NCI-H2081 (cell line): Measurements from ENCODE around the gene SBK3.
"Not testable (repeated sequence)": the region's sequence is repeated elsewhere in the genome, so short reads cannot be mapped to it uniquely, and the experiment has no call there.

Experiments
- DNase-seq, 2 experiments: peaks; one replicate each; lab custom pipeline; 2025; lab: John Stamatoyannopoulos, UW

The SBK3 gene, protein sequence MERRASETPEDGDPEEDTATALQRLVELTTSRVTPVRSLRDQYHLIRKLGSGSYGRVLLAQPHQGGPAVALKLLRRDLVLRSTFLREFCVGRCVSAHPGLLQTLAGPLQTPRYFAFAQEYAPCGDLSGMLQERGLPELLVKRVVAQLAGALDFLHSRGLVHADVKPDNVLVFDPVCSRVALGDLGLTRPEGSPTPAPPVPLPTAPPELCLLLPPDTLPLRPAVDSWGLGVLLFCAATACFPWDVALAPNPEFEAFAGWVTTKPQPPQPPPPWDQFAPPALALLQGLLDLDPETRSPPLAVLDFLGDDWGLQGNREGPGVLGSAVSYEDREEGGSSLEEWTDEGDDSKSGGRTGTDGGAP

DNA sequence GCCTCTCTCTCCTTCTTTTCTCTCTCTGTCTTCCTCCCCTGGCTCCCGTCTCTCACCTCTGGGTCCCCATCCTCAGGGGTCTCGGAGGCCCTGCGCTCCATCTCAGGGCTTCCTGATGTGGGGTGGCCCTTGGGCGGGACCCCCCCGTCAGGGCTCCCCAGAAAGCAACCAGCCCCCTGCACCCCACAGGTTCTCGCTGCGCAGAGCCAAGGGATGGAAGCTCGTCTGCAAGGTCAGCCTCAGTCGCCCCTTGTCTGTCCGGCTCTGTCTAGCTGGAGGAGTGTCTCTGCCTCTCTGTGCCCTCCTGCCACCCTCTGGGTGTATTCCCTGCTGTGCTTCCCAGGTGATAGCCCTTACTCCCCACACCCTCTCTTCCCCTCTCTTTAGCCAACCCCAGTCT, at the start of gene SBK3:
TSS of gene SBK3 (minus strand) at position 101 of the 400 bp plus-strand sequence. CDS start at position 101, 0 bp downstream.
- no peak for DNase-seq

DNA sequence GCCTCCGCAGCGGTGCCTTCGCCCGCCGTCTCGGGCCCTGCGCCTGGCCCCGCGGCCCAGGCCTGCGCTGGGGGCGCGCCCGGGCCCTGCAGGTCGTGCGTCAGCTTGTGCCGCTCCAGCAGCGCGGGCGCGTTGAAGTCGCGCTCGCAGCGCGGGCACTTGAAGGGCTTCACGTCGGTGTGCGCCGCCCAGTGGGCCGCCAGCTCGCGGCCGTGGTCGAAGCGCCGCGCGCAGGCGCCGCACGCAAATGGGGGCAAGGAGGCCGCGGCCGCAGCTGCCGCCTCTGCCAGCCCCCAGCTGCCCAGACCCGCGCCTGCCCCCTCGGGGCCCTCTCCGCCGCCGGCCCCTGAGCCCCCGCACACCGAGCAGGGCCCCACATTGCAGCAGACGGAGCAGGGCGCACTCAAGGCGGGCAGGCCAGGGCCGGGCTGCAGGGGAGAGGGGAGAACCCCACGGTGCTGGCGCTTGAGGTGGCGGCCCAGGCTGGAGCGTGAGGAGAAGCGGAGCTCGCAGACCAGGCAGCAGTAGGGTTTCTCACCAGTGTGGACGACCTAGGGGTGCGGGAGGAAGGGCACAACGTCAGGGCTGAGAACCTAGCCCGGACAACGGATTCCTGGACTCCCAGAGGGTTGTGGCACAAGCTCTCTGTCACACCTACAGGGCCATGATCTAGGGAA, 47.9 kb upstream of the SBK3 start:
- DNase-seq = no peak

DNA sequence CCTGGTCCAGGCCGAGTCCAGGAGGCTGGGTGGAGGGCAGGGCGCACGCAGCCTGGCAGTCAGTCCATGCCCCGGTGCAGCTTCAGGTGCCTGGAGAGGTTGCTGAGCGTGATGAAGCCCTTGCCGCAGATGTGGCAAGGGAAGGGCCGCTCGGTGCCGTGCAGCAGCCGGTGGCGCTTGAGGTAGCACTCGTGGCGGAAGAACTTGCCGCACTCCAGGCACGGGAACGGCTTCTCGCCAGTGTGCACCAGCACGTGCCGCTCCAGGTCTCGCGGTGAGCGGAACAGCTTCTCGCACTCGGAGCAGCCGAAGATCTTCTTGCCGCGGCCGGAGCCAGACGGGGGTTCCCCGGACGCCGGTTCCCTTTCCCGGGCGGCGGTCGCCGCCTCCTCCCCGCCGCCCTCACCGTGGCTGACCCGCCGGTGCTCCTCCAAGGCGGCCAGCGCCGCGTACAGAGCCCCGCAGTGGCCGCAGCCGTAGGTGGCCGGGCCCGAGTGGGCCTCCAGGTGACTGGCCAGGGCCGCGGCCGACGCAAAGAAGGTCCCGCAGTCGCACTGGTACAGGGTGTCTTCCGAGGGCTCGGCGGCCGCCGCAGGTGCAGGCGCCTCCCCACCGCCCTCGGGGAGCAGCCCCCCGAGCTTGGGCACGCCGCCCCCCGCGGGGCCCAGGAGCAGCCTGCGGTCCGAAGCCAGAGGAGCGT, 47.2 kb upstream of the SBK3 start:
- DNase-seq = no peak

DNA sequence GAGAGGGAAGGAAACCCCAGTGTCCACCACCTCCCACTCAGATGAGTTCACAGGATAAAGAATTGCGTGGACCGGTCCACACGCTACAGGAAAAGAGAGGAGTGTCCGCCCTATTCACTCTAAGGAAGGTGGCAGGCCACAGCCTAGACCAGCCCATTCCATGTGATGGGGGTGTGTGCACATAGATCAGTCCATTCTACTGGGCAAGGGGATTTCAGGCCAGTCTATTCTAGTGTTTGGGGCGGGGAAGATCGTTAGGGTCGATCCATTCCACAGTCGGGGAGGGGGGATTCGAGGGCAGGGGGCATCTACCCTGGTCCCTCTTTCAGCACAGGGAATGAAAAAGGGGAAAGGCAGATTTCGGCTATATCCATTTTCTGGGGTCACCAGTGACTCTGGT, 46.2 kb upstream of the SBK3 start:
- no peak for DNase-seq

DNA sequence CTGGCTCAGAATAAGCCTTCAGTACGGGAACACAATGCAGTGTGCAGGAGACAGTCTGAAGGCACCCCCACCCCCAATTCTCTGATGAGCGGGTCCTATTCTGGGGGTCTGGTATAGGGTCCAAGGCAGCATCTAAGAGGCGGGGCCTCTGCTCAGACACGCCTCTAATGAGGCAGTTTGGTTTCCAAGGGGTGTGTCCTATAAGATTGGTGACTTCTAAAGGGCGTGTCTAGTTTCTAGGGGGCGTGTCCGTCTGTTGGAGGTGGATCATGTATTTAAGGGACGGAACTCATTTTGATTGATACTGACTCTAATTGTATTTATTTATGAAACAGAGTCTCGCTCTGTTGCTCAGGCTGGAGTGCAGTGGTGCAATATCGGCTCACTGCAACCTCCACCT, 45.3 kb upstream of the SBK3 start:
- DNase-seq = peak in 1 of 2 experiments; percentile 2

DNA sequence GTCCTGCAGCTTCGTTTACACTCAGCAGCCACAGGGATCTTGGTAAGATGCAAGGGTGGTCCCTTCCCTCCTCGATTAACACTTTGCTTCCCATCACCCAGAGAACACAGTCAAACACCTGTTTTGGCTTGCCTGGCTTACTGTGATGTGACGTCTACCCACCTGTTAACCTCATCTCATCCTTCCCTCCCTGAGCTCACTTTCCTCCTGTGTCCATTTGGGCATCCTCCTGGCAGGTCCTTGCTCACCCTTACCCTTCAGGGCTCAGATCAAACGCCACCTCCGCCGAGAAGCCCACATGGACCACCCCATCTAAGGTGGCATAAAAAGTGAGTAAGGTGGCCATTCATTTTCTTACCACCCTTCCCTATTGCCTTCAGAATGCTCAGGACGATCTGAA, 44.8 kb upstream of the SBK3 start:
- no peak for DNase-seq

DNA sequence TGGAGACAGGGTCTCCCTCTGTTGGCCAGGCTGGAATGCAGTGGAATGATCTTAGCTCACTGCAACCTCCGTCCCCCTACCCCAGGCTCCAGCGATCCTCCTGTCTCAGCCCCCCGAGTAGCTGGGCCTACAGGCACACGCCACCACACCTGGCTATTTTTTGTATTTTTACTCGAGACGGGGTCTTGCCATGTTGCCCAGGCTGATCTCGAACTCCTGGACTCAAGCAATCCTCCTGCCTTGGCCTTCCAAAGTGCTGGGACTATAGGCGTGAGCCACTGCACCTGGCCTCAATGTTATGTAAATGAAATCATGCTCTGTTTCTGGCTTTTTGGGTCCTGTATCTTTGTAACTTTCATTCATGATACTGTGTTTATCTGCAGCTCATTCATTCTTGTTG, 43.4 kb upstream of the SBK3 start:
- DNase-seq = no peak

DNA sequence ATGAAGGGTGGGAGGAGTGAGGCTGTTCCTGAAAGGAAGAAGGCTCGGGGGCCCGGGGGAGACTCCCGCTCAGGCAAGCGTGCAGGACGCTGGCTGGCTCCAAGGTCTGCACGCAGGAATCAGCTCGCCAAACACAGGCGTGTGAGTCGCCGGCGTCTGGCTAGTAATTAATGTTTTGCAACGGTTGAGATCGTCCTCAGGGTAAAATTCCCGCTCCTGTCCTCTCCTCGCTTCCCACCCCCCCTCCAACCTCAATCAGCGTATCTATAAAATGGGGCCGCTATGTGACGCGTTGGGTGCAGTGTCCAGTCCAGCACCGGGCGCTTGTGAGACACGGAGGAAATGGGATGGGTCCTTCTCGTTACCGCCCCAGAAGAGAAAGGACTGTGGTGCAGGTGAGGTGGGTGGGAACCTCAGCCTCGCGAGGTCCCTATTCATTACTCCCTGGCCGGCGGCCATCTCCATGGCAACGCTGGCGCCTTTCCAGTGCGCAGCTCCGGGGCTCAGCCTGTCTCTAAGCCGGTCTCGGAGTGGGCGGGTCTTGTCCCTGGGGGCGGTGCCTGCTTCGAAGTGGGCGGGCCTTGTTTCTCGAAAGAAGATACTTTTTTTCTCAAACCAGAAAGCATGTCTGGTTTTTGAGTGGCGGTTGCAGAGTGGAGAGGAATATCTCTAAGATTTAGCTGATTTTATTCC, 41.8 kb upstream of the SBK3 start:
- peak; percentile 97 to 98 for DNase-seq

DNA sequence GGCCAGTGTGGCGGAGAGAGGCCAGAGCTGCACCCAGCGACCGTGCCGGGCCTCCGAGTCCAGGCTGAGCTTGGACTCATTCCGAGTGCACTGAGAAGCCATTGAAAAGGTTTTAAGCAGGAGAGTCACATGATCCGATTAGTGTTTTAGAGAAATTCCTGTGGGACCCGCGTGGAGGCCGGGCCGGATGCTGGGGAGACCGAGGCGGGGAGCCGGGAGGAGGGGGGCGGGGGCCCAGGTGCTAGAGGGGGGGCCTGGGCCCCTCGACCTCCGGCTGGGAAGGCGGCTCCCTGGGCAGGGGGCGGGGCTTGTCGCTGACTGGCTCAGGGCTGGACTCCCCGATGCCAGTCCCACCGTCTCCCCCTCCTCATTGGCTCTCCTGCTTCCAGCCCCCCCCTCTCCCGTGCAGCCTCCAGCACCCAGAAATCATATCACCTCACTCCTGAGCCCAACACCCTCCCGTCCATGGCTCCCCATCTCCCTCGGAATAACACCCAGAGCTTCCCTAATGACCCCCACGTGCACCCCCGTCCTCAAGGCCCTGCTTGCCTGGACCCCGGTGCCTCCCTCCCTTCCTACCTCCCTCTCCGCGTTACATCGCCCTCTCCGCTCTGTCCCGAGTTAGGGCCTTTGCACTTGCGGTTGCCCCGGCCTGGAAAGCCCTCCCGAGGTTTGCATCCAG, 40.5 kb upstream of the SBK3 start:
- DNase-seq = peak; percentile 75 to 77

DNA sequence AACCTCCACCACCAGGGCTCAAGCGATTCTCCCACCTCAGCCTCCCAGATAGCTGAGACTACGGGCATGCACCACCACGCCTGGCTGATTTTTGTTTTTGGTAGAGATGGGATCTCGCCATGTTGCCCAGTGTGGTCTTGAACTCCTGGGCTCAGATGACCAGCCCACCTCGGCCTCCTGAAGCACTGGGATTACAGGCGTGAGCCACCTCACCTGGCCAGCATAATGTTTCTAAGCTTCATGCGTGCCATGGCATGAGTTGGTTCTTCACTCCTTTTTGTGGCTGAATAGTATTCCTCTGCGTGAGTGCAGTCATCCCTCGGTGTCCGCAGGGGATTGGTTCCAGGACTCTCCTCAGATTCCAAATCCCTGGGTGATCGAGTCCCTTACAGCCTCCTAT, 39.5 kb upstream of the SBK3 start:
- DNase-seq = no peak

DNA sequence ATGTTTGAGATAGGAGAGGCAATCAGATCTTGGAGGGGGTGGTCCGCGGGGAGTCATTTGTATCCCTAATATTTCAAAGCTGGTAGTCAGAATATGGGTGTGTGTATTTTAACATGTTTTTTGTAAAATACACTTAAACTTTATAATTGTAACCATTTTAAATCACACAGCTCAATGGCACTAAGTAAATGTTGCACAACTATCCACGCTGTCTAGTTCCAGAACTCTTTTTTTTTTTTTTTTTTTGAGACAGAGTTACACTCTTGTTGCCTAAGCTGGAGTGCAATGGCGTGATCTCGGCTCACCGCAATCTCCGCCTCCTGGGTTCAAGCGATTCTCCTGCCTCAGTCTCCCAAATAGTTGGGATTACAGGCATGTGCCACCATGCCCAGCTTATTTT, 38.6 kb upstream of the SBK3 start:
- not testable (repeated sequence) for DNase-seq

DNA sequence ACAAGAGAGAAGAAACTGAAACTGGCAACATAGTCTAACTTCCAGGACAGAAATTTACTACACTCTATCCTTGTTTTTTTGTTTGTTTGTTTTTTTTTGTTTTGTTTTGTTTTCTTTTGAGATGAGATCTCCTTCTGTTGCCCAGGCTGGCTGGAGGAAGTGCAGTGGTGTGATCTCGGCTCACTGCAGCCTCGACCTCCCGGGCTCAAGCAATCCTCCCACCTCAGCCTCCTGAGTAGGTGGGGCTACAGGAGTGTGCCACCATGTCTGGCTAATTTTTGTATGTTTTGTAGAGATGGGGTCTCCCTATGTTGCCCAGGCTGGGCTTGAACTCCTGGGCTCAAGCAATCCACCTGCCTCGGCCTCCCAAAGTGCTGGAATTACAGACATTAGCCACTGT, 36.9 kb upstream of the SBK3 start:
- DNase-seq = not testable (repeated sequence)

DNA sequence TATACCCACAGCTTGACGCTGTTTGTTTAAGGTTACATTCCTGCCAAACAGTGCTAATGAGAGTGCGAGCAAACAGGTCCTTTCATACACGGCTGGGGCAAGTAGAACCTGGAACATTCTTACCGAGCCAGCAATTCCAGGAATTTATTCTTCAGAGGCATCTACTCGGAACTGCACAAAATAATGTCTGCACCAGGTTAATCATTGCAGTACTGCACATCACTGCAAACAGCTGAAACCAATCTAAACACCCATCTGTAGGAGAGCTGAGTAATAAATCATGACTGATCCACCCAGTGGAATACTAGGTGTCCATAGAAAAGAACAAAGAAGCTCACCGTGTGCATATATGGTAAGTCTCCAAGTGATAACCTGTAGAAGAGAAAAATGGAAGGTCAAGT, 36.5 kb upstream of the SBK3 start:
- DNase-seq = peak in 1 of 2 experiments; percentile 56

DNA sequence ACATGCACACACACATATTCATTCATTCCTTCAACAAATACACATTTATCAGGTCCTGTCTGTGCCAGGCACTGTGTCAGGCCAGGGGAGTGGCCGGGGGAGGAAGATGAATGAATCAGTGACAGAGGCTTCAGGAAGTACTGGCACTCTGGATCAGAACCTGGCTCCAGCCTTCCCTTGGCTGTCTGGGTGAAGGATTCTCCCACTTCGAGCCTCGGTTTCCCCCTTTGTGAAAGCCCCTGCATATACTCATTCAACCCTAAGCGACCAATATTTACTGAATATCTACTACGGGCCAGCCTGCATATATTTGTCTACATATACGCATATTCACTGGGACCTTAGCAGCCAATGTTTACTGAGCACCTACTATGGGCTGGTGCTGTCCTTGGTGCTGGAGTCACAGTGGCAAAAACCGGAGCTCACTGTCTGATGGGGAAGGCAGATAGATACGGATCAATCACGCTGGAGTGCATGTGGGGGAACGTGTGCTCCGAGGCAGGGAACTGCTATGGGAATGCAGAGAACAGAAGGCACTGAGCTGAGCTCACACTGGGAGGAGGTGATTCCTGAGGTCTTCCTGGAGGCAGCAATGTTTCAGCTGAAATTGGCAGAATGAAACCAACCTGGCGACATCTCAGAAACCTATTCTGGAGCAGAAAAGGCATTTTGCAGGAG, 35.9 kb upstream of the SBK3 start:
- DNase-seq = no peak

DNA sequence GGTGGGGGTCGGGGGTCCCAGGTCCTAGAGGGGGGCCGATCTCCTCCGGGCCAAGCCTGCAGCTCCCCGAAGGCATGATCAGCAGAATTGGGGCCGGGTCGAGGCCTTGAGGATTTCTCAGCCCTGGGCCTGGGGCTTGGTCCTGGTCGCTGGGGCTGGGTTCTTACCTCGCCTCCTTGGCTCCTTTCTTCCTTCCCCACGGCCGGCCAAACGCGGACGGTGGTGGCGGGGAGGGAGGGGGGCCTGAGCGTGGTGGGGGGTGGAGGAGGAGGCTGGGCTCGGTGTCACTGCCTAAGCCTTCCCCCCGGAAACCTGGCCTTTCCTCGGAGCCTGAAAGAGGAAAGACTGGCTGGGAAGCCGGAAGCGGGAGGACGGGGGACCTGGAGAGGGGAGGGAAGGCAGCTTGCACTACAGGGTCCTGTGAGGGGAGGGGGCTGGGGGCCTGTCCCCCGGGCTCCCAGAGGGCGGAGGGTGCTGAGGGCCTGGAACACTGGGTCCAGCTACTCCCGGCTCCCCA, 35.3 kb upstream of the SBK3 start, which contains the start of gene ZNF579:
TSS of gene ZNF579 (minus strand) at position 221 of the 517 bp plus-strand sequence. CDS start 1,209 bp downstream, outside the sequence.
- DNase-seq = peak; percentile 89 to 90

DNA sequence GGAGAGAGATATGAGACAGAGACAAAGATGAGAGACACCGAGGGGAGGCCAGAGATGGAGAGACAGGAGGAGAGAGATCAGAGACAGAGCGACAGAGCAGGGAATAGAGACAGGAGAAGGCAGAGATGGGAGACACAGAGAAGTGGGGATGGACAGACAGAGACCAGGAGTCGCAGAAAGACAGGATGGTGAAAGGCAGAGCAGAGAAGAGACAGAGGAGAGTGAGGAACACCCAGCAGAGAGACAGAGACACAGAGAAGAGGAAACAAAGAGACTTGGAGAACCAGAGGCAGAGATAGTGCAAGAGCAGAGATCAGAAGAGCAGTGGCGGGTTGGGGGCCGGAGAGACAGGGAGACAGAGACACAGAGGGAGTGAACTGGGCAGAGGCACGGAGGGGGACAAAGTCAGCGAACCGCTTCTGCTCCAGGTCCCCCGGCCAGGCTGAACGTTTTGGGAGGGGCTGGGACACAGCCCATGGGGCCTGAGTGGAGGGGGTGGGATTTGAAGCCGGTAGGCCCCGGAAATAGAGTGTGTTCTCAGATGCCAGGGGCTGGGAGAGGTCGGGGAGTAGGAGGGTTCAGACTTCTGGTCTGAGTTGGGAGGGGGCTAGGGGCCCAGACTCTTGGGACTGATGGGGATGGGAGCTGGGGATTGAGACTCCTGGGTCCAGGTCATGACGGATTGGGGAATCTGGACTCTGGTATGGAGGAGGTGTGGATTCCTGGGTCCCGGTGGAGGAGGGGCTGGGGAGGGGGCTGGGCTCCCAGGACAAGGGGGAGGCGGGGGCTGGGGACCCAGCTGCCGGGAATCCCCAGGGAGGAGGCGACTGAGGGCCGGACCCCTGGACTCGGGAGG, 34.7 kb upstream of the SBK3 start:
- peak in 1 of 2 experiments; percentile 36 for DNase-seq

DNA sequence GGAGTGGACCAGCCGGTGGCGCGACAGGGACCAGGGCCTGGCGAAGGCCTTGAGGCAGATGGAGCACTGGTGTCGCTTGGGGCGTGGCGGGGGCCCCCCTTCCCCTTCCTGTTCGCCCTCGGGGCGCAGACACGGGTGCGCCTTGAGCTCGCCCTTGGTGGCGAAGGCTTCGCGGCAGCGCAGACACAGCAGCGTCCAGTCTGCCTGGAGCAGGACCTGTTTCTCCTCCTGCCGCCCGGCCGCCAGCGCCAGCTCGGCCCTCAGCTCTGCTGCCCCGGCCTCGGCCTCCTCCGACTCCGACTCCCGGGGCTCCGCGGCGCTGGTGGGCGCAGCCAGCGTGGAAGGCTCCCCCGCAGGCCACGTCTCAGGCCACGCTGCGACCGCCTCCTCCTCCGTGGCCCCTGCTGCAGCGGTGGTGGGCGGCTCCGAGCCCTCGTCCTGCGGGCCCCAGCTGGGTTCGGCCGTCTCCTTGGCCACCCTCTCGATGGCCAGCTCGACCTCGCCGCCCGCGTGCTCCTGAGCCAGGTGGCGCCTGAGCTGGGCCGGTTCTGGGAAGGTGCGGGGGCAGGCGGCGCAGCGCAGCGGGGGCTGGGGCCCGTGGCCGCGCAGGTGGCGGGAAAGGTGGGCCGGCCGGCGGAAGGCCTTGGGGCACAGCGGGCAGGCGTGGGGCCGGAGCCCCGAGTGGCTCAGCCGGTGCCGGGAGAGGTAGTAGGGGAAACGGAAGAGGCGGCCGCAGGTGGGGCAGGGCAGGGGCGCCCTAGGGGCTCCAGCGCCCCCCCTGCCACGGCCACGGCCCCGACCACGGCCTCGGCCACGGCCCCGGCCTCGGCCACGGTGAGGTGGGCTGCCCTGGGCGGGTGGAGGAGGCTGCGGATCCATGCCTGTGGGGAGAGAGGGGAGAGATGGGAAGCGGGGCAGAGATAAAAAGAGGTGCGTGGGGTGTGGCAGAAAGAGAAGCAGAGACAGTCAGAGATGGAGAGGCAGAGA, 33.7 kb upstream of the SBK3 start:
- no peak for DNase-seq

DNA sequence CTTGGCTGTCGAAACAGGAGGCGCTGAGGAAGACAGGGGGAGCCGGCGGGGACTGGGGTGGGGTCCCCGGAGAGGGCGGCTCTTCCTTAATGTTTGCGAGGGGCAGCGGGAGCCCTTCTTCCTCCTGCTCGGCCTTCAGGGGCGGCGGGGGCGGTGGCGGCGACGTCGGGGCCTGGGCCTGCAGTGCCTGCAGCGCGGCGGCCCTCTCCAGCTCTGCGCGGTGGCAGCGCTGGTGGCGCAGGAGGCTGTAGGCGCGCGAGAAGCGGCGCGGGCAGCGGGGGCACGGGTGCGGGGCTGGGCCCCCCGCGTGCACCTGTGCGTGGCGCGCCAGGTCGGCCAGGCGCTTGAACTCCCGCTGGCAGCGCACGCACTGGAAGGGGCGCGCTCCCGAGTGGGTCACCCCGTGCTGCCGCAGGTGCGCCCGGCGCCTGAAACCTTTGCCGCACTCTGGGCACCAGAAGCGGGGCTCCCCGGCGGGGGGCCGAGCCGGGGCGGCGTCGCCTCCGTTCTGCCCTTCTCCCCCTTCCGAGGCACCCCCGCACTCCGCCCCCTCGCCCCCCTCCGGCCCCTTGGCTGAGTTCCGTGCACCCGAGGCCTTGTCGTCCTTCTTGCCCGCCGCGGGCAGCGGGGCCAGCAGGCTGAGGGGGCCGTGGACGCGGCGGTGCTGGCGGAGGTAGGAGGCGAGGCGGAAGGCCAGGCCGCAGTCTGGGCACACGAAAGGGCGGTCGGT, 32.9 kb upstream of the SBK3 start:
- no peak for DNase-seq
